Ovary (tissue), 9 donors: ENCODE measurements around the gene EPAS1. TPM values are rescaled to one million over a fixed set of nuclear protein-coding genes. Genes with fewer than 3 reads are reported as not detected.

ENCODE experiments used
- DNase-seq, 5 donors: peaks; one replicate each; pipeline ENCODE4 v3.0.0-alpha.2; 2019 to 2020
- H3K27ac ChIP-seq, 2 donors: fragments of 200-600 bp; one replicate each; pipeline versions ENCODE4 v1.5.1 to v1.8.0; 2019 to 2022
- H3K27me3 ChIP-seq: fragments of 200-600 bp; one replicate; pipeline ENCODE4 v1.8.0; 2022
- H3K36me3 ChIP-seq: fragments of 200-600 bp; sonication (generic); one replicate; pipeline ENCODE4 v1.5.1; 2019
- H3K4me1 ChIP-seq: one replicate; pipeline ENCODE4 v1.8.1; 2013; ENCODE audit warnings: mild to moderate bottlenecking, moderate library complexity; ENCODE audit not compliant: insufficient read depth
- H3K4me3 ChIP-seq: fragments of 200-600 bp; sonication (generic); one replicate; pipeline ENCODE4 v1.5.1; 2017
- H3K9me3 ChIP-seq, 2 donors: fragments of 200-600 bp in 1 of 2; sonication (generic) in 1 of 2; one replicate each; pipeline versions ENCODE4 v1.5.1 to v1.8.1; 2013 to 2019; ENCODE audit warnings: mild to moderate bottlenecking in 1 of 2, moderate library complexity in 1 of 2
- EP300 ChIP-seq: sonication (generic); formaldehyde crosslinking; IDR thresholded peaks from one replicate; pipeline ENCODE4 v1.6.1; 2017; ENCODE audit warnings: antibody characterized with exemption
- POLR2A ChIP-seq: fragments of 450-650 bp; IDR thresholded peaks from one replicate; pipeline ENCODE4 v1.6.1; 2017; ENCODE audit warnings: antibody characterized with exemption, mild to moderate bottlenecking, moderate library complexity
- WGBS, 3 donors: extraction: QIAGEN DNeasy Blood & Tissue Kit in 1 of 3; methylation state at CpG; one replicate each; pipeline versions ENCODE4 v1.1.5 to v1.1.7; 2013 to 2017; 5-methylcytosine and 5-hydroxymethylcytosine counted together
- intact Hi-C, 4 donors: fragments of 100-400 bp; cut with DNase I; formaldehyde crosslinking; loops; one replicate each; pipeline versions ENCODE4 v1.11.0 to v1.15.1; 2022 to 2023
- polyA plus RNA-seq, 2 donors: library from polyadenylated mRNA; stranded (reverse); fragments of 200-250 nt in 1 of 2; fragments of 350-450 nt in 1 of 2; fragmentation: Illumina TruSeq in 1 of 2; extraction: RNeasy Lipid Tissue Mini Kit (QIAGEN cat#74804) in 1 of 2; gene quantifications; one replicate each; pipeline ENCODE4 v1.2.3, GENCODE V29; 2013 to 2014
- total RNA-seq, 7 donors: library from RNA; depleted of rRNA in 2 of 7; stranded (reverse); fragments of >200 nt in 2 of 7; fragmentation: NEBNext Ultra II Directional in 3 of 7; extraction: Animal tissue kit (Norgen Biotek cat#: 25700) in 3 of 7; gene quantifications; one replicate each; pipeline versions ENCODE4 v1.1.0 to v1.2.4, GENCODE V29; 2016 to 2023
- TF ChIP-seq, protein P1 (sequence below), 3 donors: fragments of 450-650 bp in 2 of 3; fragments of 200-600 bp in 1 of 3; IDR thresholded peaks; one replicate each; pipeline versions ENCODE4 v1.5.1 to v1.8.0; 2016 to 2022; ENCODE audit warnings: antibody characterized with exemption in 3 of 3, mild to moderate bottlenecking in 1 of 3
- donor health status: DM: no; HTN: no; CAD: no; lungs with moderate emphysema.
- donor health status: DM: no; HTN: no; CAD: no.
- donor health status: Bipolar disorder and iron deficiency.
- donor health status: DM: yes; HTN: yes; CAD: no.
- donor health status: DM: no; HTN: no; CAD: no.
- donor health status: DM: yes; HTN: yes; CAD: no.

Gene EPAS1
- total and polyA plus RNA-seq, 9 donors: 63.1 to 258 (median 82.7) TPM

DNA sequence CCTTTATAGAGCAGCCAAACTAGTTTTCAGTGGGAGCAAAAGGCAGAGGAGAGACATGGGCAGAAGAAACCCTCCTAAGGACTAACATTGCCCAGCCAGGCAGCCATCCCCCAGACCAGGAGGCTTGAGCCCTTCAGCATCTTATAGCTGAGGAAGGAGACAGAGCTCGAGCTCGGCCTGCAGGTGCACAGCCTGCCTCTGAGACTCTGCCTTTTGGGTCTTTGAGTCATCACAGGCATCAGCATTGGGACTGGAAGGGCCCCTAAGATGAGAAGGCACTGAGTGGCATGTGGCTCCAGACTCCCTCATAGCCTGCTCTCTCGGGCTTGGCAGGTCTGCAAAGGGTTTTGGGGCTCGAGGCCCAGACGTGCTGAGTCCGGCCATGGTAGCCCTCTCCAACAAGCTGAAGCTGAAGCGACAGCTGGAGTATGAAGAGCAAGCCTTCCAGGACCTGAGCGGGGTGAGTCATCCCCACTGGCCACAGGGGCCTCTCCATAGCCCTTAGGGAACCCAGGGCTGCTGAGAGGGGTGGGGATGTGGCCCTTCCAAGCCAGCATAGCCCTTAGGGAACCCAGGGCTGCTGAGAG is 84.1 kb downstream of the EPAS1 start:
- TF ChIP-seq POLR2A: no peak
- TF ChIP-seq EP300: no peak
- TF ChIP-seq, protein P1, sequence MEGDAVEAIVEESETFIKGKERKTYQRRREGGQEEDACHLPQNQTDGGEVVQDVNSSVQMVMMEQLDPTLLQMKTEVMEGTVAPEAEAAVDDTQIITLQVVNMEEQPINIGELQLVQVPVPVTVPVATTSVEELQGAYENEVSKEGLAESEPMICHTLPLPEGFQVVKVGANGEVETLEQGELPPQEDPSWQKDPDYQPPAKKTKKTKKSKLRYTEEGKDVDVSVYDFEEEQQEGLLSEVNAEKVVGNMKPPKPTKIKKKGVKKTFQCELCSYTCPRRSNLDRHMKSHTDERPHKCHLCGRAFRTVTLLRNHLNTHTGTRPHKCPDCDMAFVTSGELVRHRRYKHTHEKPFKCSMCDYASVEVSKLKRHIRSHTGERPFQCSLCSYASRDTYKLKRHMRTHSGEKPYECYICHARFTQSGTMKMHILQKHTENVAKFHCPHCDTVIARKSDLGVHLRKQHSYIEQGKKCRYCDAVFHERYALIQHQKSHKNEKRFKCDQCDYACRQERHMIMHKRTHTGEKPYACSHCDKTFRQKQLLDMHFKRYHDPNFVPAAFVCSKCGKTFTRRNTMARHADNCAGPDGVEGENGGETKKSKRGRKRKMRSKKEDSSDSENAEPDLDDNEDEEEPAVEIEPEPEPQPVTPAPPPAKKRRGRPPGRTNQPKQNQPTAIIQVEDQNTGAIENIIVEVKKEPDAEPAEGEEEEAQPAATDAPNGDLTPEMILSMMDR (IDR thresholded peaks at IDR 0.05): no peak
- Histone ChIP-seq H3K36me3 (no peaks in the 10 kb centered on the region), H3K27me3 (no peaks in the 10 kb centered on the region), H3K27ac (no peak overlapping the region), H3K4me3 (no peak overlapping the region), H3K9me3 (no peaks in the 10 kb centered on the region), H3K4me1 (peaks cover 9% of the 10 kb centered on the region)
- DNase-seq: no peak
- 80 to 98% (median 84%) methylated on average over 8 of the region's 8 CpGs for WGBS, 3 donors
- intact Hi-C loops: no loop called here

DNA sequence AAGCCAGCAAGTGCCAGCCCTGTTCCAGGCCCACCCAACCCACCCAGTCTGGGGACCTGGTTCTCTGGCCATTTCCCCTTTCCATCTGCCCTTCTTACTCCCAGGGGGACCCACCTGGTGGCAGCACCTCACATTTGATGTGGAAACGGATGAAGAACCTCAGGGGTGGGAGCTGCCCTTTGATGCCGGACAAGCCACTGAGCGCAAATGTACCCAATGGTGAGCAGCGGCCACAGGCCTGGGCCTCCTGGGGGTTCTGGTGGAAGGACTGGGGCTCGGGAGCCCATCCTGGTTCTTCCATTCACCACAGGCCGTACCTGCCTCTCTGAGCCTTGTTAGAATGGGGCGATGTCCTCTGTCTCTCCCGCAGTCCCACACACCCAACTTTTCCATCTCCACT is 84.7 kb downstream of the EPAS1 start:
- intact Hi-C loops: no loop called here
- H3K36me3 ChIP-seq: no peaks in the 10 kb centered on the region
- H3K4me3 ChIP-seq: no peak overlapping the region
- DNase-seq: no peak
- no peaks in the 10 kb centered on the region for H3K27me3 ChIP-seq
- no peak overlapping the region for H3K27ac ChIP-seq
- TF ChIP-seq EP300 (no peak), POLR2A (no peak)
- TF ChIP-seq, protein P1 (IDR thresholded peaks at IDR 0.05): no peak
- H3K4me1 ChIP-seq: peaks cover 9% of the 10 kb centered on the region
- WGBS, 3 donors: 97 to 99% (median 98%) methylated on average over 8 of the region's 8 CpGs
- no peaks in the 10 kb centered on the region for H3K9me3 ChIP-seq

DNA sequence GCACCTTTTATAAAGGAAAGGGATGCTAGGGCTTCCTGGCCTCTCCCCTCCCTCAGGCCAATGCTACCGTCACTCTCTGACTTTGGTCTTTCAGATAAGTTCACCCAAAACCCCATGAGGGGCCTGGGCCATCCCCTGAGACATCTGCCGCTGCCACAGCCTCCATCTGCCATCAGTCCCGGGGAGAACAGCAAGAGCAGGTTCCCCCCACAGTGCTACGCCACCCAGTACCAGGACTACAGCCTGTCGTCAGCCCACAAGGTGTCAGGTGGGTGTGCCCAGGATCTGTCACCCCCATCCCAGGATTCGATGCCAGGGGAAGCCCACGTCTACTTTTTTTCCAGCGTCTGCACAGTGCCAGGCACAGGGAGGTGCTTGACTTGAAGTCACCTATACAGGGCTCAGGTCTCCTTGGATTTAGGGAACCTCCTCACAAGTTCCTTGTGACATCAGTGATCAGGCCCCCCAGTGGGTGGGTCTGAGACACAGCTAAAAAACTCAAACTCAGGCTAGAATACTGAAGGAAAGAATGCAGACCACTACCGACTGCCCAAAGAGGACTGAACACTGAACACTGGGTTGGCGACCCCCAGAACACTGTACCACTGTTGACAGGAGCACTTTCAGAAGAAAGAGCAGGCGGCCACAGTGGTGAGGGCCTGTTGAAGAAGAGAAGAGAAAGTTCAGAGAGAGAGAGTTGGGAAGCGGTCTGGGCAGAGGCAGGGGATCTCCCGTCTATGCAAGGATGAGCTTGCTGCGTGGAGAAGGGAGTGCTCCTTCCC is 85.3 kb downstream of the EPAS1 start:
- Histone ChIP-seq H3K4me3 (no peak overlapping the region), H3K27me3 (no peaks in the 10 kb centered on the region), H3K9me3 (no peaks in the 10 kb centered on the region), H3K4me1 (peaks cover 9% of the 10 kb centered on the region), H3K36me3 (no peaks in the 10 kb centered on the region), H3K27ac (no peak overlapping the region)
- intact Hi-C loops: no loop called here
- WGBS, 3 donors: 87 to 94% (median 90%) methylated on average over 14 of the region's 14 CpGs
- TF ChIP-seq EP300: no peak
- TF ChIP-seq, protein P1 (IDR thresholded peaks at IDR 0.05): no peak
- no peak for TF ChIP-seq POLR2A
- no peak for DNase-seq

DNA sequence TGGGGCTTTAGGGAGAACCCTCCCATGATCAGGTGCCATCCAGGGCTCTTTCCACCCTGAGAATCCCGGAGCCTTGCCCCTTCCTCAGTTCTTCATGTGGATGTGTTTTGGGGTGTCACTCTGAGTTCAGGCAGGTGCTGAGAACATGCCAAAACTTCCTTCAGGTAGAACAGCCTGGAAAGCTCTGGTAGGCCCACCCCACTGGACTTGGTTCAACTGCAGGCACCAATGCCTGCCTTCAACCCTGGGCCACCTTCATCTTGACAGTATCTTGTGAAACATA is 85.8 kb downstream of the EPAS1 start:
- H3K27ac ChIP-seq: no peak overlapping the region
- 95 to 100% (median 95%) methylated on average over 1 of the region's 1 CpG for WGBS, 3 donors
- H3K27me3 ChIP-seq: no peaks in the 10 kb centered on the region
- no peak for DNase-seq
- TF ChIP-seq, protein P1 (IDR thresholded peaks at IDR 0.05): no peak
- TF ChIP-seq POLR2A (no peak), EP300 (no peak)
- intact Hi-C loops: no loop called here
- H3K4me3 ChIP-seq: no peak overlapping the region
- H3K36me3 ChIP-seq: no peaks in the 10 kb centered on the region
- no peaks in the 10 kb centered on the region for H3K9me3 ChIP-seq
- H3K4me1 ChIP-seq: peaks cover 7% of the 10 kb centered on the region
